ENCODE data around the gene SCRN3.

GRCh38 chr2:174436351-174436750 is 40.8 kb downstream of the SCRN3 start:
- no peak for TF ChIP-seq CTCF (conservative IDR thresholded peaks at IDR 0.05)
- TF ChIP-seq ZFX (IDR thresholded peaks at IDR 0.05): no peak
